GM23248 (cell line): ENCODE data around the gene PPP1R1B.

ENCODE experiments used
- EZH2 ChIP-seq: fragments of 200-600 bp; sonication (generic); IDR thresholded peaks from 2 replicates; pipeline ENCODE4 v1.6.1; 2018; ENCODE audit warnings: antibody characterized with exemption, mild to moderate bottlenecking; ENCODE audit not compliant: insufficient read depth, poor library complexity, severe bottlenecking
- EZH2phosphoT487 ChIP-seq: fragments of 200-600 bp; sonication (generic); IDR thresholded peaks from 2 replicates; pipeline ENCODE4 v1.6.1; 2018; ENCODE audit warnings: antibody characterized with exemption, moderate library complexity, mild to moderate bottlenecking, low read depth; ENCODE audit not compliant: insufficient read depth

- TF ChIP-seq EZH2, result no peak
- no peak for TF ChIP-seq EZH2phosphoT487
Observed at GRCh38 chr17:39672522-39673334, 46.0 kb downstream of the PPP1R1B start.
